ENCODE data around the gene UBE2G2.
A peak's percentile ranks its signal among the peaks of the same experiment; 100 is the strongest.

Gene UBE2G2

DNA sequence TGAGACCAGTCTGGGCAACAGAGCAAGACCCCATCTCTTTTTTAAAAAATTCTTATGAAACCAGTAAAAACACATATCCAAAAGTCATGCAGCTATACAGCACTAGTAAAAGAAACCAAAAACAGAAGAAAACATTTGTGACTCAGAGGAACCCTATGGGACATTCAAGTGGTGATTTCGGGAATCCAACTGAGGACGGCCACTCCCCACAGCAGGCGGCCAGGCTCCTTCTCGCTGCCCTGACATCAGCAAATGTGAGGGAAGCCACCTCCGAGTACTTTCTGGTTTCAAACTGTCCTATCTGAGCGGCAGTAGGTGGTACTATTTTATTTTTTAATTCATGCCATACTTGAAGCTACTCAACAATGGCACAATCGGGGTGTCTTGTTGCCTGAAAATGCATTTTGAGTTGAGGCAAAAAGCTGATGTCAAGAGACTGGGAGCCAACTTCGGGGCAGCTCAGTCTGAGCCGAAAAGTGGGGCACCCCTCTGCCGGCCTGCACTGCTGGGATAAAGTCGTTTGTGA, 12.9 kb upstream of the UBE2G2 start:
- Mint-ChIP-seq H3K36me3 (peaks cover 8% of the 10 kb centered on the region), H3K27ac (no peak overlapping the region), H3K9me3 (no peaks in the 10 kb centered on the region), H3K4me1 (peaks cover 10% of the 10 kb centered on the region), H3K27me3 (no peaks in the 10 kb centered on the region), H3K4me3 (no peak overlapping the region)
- ATAC-seq (ENCODE audit: low read depth) (no peak), DNase-seq (ENCODE audit: low spot score in 2 of 2) (no peak)

DNA sequence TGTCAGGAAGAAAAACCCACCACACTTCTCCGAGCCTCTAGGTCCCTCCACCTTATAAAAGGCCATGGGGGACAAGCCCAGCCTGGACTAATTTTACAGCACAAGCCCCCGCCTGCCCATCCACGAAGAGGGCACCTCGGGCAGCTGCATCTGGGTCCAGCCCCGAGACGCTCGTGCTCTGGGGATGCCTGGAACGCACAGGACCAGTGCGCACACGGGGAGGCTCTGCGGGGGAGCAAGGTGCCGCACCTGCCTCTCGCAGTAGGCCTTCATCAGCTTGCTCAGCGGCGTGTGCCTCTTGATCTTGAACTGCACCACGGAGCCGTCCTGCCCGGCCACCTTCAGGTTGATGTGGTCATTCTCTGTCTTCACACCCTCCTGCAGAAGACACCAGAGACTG, 12.1 kb upstream of the UBE2G2 start:
- Mint-ChIP-seq H3K27me3 (no peaks in the 10 kb centered on the region), H3K9me3 (no peaks in the 10 kb centered on the region), H3K36me3 (peaks cover 11% of the 10 kb centered on the region), H3K27ac (no peak overlapping the region), H3K4me3 (no peak overlapping the region), H3K4me1 (peaks cover 10% of the 10 kb centered on the region)
- ATAC-seq (ENCODE audit: low read depth) (no peak), DNase-seq (ENCODE audit: low spot score in 2 of 2) (no peak)

DNA sequence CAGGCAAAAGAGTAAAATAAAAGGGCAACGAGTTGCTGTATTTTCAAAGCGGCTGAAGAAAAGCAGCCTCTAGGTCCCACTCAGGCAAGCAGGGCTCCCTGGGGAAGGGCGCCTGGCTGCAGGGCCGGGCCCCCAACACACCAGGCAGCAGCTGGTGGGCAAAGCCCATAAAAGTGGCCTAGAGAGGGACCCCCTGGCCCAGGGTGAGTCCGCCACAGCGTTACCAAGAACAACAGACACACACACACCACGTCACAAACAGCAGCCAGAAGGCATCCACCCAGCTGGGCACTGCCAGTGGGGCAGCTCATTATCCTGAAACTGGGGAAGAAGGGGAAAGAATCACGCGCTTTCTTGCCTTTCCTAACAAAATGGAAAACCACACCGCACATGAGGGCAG, 11.5 kb upstream of the UBE2G2 start:
- Mint-ChIP-seq H3K27ac (no peak overlapping the region), H3K36me3 (peaks cover 11% of the 10 kb centered on the region)

DNA sequence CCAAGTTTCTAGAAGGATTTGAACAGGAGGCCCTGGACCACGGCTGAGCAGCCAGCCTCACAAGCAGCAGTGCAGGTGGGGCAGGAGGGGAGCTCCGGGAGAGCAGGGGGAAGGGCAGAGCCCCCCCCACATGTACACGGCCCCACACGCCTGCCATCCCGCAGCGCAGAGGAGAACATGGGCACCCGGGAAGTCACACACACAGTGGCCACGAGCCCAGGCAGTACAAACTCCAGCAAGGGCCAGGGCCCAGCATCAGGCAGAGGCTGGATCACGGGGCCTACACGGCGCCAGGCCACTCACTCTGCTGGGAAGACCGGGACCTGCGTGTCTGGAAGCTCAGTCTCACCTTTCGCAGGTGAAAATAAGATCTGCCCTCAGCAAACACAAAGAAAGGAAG, 11.0 kb upstream of the UBE2G2 start:
- no peaks in the 10 kb centered on the region for H3K27me3 Mint-ChIP-seq
- ATAC-seq (ENCODE audit: low read depth) (no peak), DNase-seq (ENCODE audit: low spot score in 2 of 2) (no peak)
- H3K27ac Mint-ChIP-seq = no peak overlapping the region
- H3K36me3 Mint-ChIP-seq = peaks cover 11% of the 10 kb centered on the region
- no peaks in the 10 kb centered on the region for H3K9me3 Mint-ChIP-seq
- H3K4me1 Mint-ChIP-seq = peaks cover 10% of the 10 kb centered on the region
- H3K4me3 Mint-ChIP-seq = no peak overlapping the region

More for the DNA sequence above, 11.5 kb upstream of the UBE2G2 start:
- H3K27me3 Mint-ChIP-seq = no peaks in the 10 kb centered on the region
- H3K4me1 Mint-ChIP-seq = peaks cover 10% of the 10 kb centered on the region
- no peak overlapping the region for H3K4me3 Mint-ChIP-seq
- no peaks in the 10 kb centered on the region for H3K9me3 Mint-ChIP-seq
- ATAC-seq (ENCODE audit: low read depth) = no peak
- no peak for DNase-seq (ENCODE audit: low spot score in 2 of 2)

DNA sequence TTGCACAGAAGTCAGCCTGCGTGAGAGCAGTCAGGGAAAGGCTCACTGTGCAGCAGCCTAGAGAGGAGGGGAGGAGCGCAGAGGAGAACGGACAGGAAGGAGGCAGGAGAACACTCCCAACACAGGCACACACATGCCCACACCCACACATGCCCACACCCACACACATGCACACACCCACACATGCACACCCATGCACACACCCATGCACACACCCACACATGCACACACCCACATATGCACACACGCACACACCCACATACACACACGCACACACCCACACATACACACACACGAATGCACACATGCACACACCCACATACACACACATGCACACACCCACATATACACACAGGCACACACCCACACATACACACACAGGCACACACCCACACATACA, 9.2 kb upstream of the UBE2G2 start:
- no peak overlapping the region for H3K27ac Mint-ChIP-seq
- ATAC-seq (ENCODE audit: low read depth) = no peak
- H3K9me3 Mint-ChIP-seq = no peaks in the 10 kb centered on the region

DNA sequence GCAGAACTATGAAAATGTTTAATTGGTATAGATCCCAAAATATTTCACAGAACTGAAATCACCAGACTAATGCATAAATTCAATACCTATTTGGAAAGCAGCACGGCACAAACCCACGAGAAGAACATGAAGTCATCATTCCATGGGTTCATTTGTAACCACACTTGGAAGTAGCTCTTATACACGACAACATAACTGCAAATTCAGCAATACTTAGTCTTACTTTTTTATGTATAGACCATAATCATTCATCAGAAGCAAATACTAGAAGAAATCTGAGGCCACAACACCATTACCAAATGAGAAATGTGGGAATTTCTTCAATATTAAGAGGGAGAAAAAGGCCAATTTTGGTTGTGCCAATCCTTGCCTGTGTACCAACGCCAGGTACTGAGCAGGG, 4.2 kb upstream of the UBE2G2 start:
- H3K27me3 Mint-ChIP-seq = no peaks in the 10 kb centered on the region
- DNase-seq (ENCODE audit: low spot score in 2 of 2) = no peak
- peak overlapping the region; percentile 69 for H3K27ac Mint-ChIP-seq
- no peak for ATAC-seq (ENCODE audit: low read depth)
- H3K4me3 Mint-ChIP-seq = no peak overlapping the region
- H3K36me3 Mint-ChIP-seq = peaks cover 22% of the 10 kb centered on the region
- peaks cover 11% of the 10 kb centered on the region for H3K4me1 Mint-ChIP-seq
- H3K9me3 Mint-ChIP-seq = no peaks in the 10 kb centered on the region

More for the DNA sequence above, 9.2 kb upstream of the UBE2G2 start:
- no peak for DNase-seq (ENCODE audit: low spot score in 2 of 2)
- peaks cover 18% of the 10 kb centered on the region for H3K36me3 Mint-ChIP-seq
- H3K27me3 Mint-ChIP-seq = no peaks in the 10 kb centered on the region
- peaks cover 4% of the 10 kb centered on the region for H3K4me1 Mint-ChIP-seq
- H3K4me3 Mint-ChIP-seq = no peak overlapping the region

DNA sequence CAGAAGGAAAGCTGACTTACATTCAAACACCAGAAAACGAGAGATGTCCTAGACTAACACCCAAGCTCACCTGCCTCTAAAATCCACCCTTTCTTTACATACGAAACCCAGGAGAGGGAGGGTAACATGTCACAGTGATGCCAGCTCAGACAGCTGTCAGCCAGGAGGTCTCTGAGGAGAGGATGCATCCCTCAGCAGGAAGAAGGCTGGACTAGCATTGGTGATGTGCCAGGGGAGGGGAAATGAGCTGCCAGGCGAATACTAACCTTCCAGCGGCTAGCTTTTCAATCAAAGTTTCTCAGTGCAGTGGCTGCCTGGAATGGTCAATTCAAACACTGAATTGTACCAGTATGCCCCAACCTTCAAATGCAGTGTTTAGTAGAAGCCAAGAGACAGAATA, 3.6 kb upstream of the UBE2G2 start:
- H3K27ac Mint-ChIP-seq = peak overlapping the region; percentile 69
- no peak for ATAC-seq (ENCODE audit: low read depth)
- peaks cover 13% of the 10 kb centered on the region for H3K4me1 Mint-ChIP-seq
- H3K36me3 Mint-ChIP-seq = peaks cover 21% of the 10 kb centered on the region
- no peak for DNase-seq (ENCODE audit: low spot score in 2 of 2)
- no peaks in the 10 kb centered on the region for H3K9me3 Mint-ChIP-seq
- H3K4me3 Mint-ChIP-seq = no peak overlapping the region
- H3K27me3 Mint-ChIP-seq = no peaks in the 10 kb centered on the region

DNA sequence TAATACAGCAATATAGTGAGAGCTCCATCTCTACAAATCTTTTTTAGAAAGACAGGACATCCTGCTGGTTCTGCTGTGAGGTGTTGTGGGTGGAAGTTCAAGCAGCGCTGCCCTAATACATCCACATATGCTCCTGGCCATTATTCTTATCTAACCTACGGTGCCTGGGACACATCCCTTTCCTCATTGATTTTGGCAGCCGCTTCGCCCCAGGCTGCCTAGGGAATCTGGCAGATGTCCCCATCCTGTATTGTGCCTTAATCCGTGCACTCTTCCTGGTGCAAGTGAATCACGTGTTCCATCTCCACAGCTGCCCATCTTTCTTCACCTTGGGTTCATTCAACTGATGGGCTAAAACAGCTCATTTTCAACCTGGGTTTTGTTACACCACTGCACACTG, 3.1 kb upstream of the UBE2G2 start:
- H3K27me3 Mint-ChIP-seq = no peaks in the 10 kb centered on the region
- DNase-seq (ENCODE audit: low spot score in 2 of 2) (no peak), ATAC-seq (ENCODE audit: low read depth) (no peak)
- peaks cover 16% of the 10 kb centered on the region for H3K4me1 Mint-ChIP-seq
- peaks cover 22% of the 10 kb centered on the region for H3K36me3 Mint-ChIP-seq
- no peak overlapping the region for H3K4me3 Mint-ChIP-seq
- no peaks in the 10 kb centered on the region for H3K9me3 Mint-ChIP-seq
- H3K27ac Mint-ChIP-seq = no peak overlapping the region

DNA sequence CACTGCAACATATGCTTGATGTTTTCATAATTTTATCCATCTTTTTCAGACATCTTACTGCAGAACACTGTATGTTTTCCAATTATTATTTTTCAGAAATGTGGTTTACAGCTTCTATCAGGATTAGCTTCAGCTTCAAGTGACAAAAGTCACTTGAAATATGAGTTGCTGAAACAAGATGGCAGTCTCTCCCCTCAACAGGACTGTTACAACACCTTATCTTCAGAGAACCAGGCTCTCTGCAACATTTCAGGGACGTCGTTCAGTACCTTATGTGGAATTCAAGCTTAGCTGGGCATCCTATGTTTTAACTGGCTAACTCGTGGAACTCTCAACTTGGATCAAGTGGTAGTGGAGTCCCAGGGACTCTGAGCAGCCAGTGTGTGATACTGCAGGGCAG, 2.0 kb upstream of the UBE2G2 start:
- H3K4me1 Mint-ChIP-seq = peaks cover 21% of the 10 kb centered on the region
- H3K36me3 Mint-ChIP-seq = peaks cover 21% of the 10 kb centered on the region
- DNase-seq (ENCODE audit: low spot score in 2 of 2) (no peak), ATAC-seq (ENCODE audit: low read depth) (no peak)
- no peaks in the 10 kb centered on the region for H3K9me3 Mint-ChIP-seq
- no peak overlapping the region for H3K4me3 Mint-ChIP-seq
- H3K27ac Mint-ChIP-seq = no peak overlapping the region
- H3K27me3 Mint-ChIP-seq = no peaks in the 10 kb centered on the region

DNA sequence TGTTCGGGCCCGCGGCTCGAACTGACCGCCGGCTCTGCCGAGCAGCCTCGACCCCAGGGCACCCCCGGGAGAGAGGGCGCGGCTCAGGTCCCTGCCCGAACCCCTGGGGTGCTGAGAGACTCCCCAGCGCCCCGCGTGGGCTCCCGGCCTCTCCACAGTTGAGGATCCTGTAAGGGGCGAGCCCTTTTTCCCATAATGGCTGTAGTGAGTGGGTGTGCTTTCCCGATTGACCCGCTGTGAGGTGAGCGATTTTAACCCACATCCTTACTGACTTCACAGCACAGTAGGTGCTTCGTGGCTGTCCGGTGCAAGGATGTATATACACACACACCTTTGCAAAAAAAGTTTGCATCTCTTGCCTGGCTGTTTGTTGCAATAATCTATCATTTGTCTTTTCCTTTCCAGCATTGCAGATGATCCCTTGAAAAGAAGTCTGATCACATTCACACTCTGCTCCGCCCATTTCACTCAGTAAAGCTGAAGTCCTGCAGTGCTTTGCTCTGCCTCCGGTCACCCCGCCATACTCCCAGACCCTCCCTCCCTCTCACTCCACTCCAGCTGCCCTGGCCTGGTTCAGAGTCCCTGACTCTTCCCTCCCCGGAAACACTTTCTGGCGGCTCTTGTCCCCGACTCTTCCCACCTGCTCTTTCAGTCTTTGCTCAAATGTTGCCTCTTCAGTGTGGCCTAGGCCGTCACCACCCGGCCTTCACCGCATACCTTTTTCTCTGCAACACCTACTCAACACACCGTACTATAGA, 955 bp upstream of the UBE2G2 start:
- peak overlapping the region; percentile 80 for H3K27ac Mint-ChIP-seq
- ATAC-seq (ENCODE audit: low read depth) = peak; percentile 12

DNA sequence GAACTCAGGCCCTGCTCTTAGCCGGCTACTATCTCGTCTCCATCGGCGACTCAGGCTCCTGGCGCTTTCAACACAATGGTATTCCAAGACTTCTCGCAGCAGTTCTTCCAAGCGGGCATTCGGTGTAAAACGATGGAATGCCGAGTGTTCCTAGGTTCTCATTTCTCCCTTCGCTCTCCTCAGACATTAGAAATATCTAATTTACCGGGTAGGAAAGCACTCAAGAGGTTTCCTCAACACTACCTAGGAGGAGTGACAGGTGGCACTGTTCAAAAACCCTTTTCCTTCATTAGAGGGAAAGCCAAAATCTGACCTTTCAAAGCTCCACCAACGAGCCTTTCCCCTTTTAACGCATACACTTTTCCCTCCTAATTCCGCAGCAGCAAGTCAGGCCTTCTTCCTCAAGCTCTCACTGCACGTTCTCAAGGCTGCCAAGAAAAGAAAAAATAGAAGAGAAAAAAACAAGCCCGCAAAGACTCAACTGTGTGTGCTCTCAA, 601 bp downstream of the UBE2G2 start:
- ATAC-seq (ENCODE audit: low read depth) = peak; percentile 61

More for the DNA sequence above, 955 bp upstream of the UBE2G2 start:
- no peak for DNase-seq (ENCODE audit: low spot score in 2 of 2)
- peaks cover 24% of the 10 kb centered on the region for H3K36me3 Mint-ChIP-seq
- peak overlapping the region; percentile 90 for H3K4me3 Mint-ChIP-seq
- H3K27me3 Mint-ChIP-seq = no peaks in the 10 kb centered on the region
- peaks cover 23% of the 10 kb centered on the region for H3K4me1 Mint-ChIP-seq
- H3K9me3 Mint-ChIP-seq = no peaks in the 10 kb centered on the region

DNA sequence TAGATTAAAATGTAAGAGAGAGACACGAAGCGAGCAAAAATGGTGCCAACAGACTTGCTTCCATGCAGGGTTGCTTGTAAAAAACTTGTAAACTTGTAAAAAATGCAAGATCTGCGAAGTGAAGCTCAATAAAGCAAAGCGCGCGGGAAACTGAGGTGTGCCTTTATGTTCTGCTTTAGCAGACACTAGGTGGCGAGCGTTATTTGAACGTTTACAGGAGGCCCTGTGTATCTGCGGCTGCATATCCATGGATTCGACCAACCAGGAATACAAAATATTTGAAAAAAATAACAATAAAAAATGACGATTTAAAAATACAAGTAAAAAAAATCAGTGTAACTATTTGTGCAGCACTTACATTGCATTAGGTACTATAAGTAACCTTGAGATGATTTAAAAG, 1.5 kb downstream of the UBE2G2 start:
- Mint-ChIP-seq H3K36me3 (peaks cover 20% of the 10 kb centered on the region), H3K27ac (no peak overlapping the region), H3K9me3 (no peaks in the 10 kb centered on the region), H3K4me1 (peaks cover 28% of the 10 kb centered on the region), H3K4me3 (peak overlapping the region; percentile 92), H3K27me3 (no peaks in the 10 kb centered on the region)
- DNase-seq (ENCODE audit: low spot score in 2 of 2) (no peak), ATAC-seq (ENCODE audit: low read depth) (no peak)

More for the DNA sequence above, 601 bp downstream of the UBE2G2 start:
- no peaks in the 10 kb centered on the region for H3K9me3 Mint-ChIP-seq
- no peak for DNase-seq (ENCODE audit: low spot score in 2 of 2)
- H3K27ac Mint-ChIP-seq = peak overlapping the region; percentile 82
- no peaks in the 10 kb centered on the region for H3K27me3 Mint-ChIP-seq
- peaks cover 28% of the 10 kb centered on the region for H3K4me1 Mint-ChIP-seq
- H3K4me3 Mint-ChIP-seq = peak overlapping the region; percentile 92
- H3K36me3 Mint-ChIP-seq = peaks cover 27% of the 10 kb centered on the region

DNA sequence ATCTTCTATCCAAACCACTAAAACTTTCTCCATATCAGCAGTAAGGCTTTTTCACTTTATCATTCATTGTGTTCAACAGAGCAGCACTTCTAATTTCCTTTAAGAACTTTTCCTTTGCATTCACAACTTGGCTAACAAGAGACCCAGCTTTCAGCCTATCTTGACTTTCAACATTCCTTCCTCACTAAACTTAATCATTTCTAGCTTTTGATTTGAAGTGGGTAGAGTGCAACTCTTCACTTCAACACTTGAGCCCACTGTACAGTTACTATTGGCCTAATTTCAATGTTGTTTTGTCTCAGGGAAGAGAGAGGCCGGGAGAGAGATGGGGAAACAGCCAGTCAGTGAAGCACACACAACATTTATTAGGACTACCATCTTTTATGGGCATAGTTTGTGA, 2.0 kb downstream of the UBE2G2 start:
- Mint-ChIP-seq H3K27me3 (no peaks in the 10 kb centered on the region), H3K36me3 (peaks cover 18% of the 10 kb centered on the region), H3K4me1 (peaks cover 28% of the 10 kb centered on the region), H3K4me3 (peak overlapping the region; percentile 12), H3K9me3 (no peaks in the 10 kb centered on the region), H3K27ac (no peak overlapping the region)
- DNase-seq (ENCODE audit: low spot score in 2 of 2) (no peak), ATAC-seq (ENCODE audit: low read depth) (no peak)

DNA sequence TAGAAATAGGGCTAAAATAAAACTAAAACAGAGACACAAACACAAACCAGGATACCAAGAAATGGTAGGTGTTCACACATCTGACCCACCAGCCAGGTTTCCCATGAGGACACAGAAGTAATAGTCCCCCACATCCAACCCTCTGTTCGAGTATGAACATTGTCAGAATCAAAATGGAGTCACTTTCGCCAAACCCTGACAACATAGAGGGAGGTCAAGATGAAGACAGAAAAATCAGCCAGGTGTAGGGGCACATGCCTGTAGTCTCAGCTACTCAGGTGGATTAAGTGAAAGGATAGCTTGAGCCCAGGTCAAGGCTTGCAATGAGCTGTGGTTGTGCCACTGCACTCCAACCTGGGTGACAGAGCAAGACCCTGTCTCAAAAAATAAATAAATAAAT, 3.8 kb downstream of the UBE2G2 start:
- ATAC-seq (ENCODE audit: low read depth) (no peak), DNase-seq (ENCODE audit: low spot score in 2 of 2) (no peak)
- Mint-ChIP-seq H3K4me3 (no peak overlapping the region), H3K9me3 (no peaks in the 10 kb centered on the region), H3K27me3 (no peaks in the 10 kb centered on the region), H3K36me3 (peaks cover 16% of the 10 kb centered on the region), H3K4me1 (peaks cover 28% of the 10 kb centered on the region), H3K27ac (no peak overlapping the region)

DNA sequence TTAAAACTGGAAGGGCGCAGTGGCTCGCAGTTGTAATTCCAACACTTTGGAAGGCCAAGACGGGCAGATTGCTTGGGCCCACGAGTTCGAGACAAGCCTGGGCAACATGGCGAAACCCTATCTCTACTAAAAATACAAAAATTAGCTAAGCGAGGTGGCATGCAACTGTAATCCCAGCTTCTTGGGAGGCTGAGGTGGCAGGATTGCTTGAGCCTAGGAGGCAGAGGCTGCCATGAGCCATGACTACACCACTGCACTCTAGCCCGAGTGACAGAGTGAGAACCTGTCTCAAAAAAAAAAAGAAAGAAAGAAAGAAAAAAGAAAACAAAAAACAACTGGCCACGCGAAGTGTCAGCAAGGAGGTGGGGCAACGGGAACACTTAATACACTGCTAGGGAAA, 6.3 kb downstream of the UBE2G2 start:
- Mint-ChIP-seq H3K36me3 (peaks cover 21% of the 10 kb centered on the region), H3K27ac (no peak overlapping the region), H3K9me3 (no peaks in the 10 kb centered on the region), H3K4me3 (no peak overlapping the region), H3K27me3 (no peaks in the 10 kb centered on the region), H3K4me1 (peaks cover 25% of the 10 kb centered on the region)
- ATAC-seq (ENCODE audit: low read depth) = no peak
- DNase-seq (ENCODE audit: low spot score in 2 of 2) = no peak

All from memory B cell (primary cell).